Progenitor cell of endocrine pancreas (in vitro differentiated cells): ENCODE data around the gene CALCR. TPM values are rescaled to one million over a fixed set of nuclear protein-coding genes. Genes with fewer than 3 reads are reported as not detected.

Experiments
- DNase-seq: peaks from one replicate; pipeline ENCODE4 v3.0.0; 2021; ENCODE audit warnings: low spot score; ENCODE audit not compliant: unreplicated experiment
- H3K27ac Mint-ChIP-seq: 2 replicates; pipeline ENCODE4 v1.8.0; 2021; ENCODE audit warnings: mild to moderate bottlenecking, moderate library complexity, mixed read lengths
- H3K27me3 Mint-ChIP-seq: 2 replicates; pipeline ENCODE4 v1.8.0; 2021; ENCODE audit warnings: mixed read lengths
- H3K36me3 Mint-ChIP-seq: 2 replicates; pipeline ENCODE4 v1.8.0; 2022; ENCODE audit warnings: mixed read lengths; ENCODE audit not compliant: insufficient read depth
- H3K4me1 Mint-ChIP-seq: 2 replicates; pipeline ENCODE4 v1.8.0; 2021; ENCODE audit warnings: low read depth, mixed read lengths
- H3K4me3 Mint-ChIP-seq: 2 replicates; pipeline ENCODE4 v1.8.0; 2021; ENCODE audit warnings: low read depth, mild to moderate bottlenecking, moderate library complexity, mixed read lengths
- H3K9me3 Mint-ChIP-seq: 2 replicates; pipeline ENCODE4 v1.8.0; 2021; ENCODE audit warnings: low read depth, mixed read lengths
- total RNA-seq: library from RNA; stranded (reverse); gene quantifications from 2 replicates; pipeline ENCODE4 v1.2.1, GENCODE V29; 2021
- TF ChIP-seq, protein P1 (sequence below): fragments of 200-600 bp; sonication (generic); IDR thresholded peaks from one replicate; pipeline ENCODE4 v1.5.0; 2021; ENCODE audit warnings: antibody characterized with exemption, mild to moderate bottlenecking; ENCODE audit not compliant: unreplicated experiment

The CALCR gene
- total RNA-seq, 1 donor from 2014 or later, result not detected

DNA sequence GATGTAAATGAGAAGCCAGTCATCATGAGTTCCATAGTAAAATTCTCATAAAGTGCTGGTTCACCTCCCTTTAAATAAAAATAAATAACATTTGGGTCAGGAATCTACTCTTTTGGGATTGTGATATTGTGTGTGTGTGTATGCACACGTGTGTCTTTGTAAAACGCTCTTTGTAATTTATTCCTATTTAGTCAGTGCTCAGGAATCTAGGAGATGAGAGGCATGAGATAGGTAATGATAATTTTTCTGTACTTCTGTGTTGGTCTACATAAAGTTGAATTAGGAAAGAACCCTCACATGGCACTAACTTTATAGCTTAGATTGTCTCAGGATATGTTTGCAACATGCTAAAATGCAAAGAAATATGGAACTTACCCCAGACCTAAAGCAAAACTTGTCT is 4.9 kb upstream of the CALCR start:
- no peak for DNase-seq
- no peak overlapping the region for H3K4me3 Mint-ChIP-seq
- no peaks in the 10 kb centered on the region for H3K36me3 Mint-ChIP-seq
- peaks cover 35% of the 10 kb centered on the region for H3K27me3 Mint-ChIP-seq
- peaks cover 17% of the 10 kb centered on the region for H3K4me1 Mint-ChIP-seq
- no peak overlapping the region for H3K27ac Mint-ChIP-seq
- H3K9me3 Mint-ChIP-seq, result peaks cover 3% of the 10 kb centered on the region
- TF ChIP-seq, protein P1, sequence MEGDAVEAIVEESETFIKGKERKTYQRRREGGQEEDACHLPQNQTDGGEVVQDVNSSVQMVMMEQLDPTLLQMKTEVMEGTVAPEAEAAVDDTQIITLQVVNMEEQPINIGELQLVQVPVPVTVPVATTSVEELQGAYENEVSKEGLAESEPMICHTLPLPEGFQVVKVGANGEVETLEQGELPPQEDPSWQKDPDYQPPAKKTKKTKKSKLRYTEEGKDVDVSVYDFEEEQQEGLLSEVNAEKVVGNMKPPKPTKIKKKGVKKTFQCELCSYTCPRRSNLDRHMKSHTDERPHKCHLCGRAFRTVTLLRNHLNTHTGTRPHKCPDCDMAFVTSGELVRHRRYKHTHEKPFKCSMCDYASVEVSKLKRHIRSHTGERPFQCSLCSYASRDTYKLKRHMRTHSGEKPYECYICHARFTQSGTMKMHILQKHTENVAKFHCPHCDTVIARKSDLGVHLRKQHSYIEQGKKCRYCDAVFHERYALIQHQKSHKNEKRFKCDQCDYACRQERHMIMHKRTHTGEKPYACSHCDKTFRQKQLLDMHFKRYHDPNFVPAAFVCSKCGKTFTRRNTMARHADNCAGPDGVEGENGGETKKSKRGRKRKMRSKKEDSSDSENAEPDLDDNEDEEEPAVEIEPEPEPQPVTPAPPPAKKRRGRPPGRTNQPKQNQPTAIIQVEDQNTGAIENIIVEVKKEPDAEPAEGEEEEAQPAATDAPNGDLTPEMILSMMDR, result no peak

DNA sequence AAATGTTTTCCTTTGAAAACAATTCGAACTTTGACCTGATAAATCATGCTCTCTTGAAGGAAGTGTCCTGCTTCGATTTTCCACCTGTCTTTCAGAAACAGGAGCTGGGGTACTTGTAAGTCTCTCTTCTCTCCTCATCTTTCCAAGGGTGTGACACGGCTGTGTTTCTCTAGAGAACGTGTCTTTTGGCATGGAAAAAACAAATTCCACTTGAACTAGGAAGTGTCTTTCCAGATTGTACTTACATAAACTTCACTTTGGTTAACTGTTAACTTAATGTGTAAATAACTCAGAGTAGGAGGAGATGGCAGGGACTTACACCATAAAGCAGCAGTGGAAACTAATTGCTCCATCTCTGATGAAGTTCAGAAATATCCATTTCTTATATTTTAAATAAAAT is 4.2 kb upstream of the CALCR start:
- peaks cover 17% of the 10 kb centered on the region for H3K4me1 Mint-ChIP-seq
- H3K4me3 Mint-ChIP-seq, result no peak overlapping the region
- DNase-seq, result no peak
- TF ChIP-seq, protein P1, result no peak
- H3K36me3 Mint-ChIP-seq, result no peaks in the 10 kb centered on the region
- H3K27me3 Mint-ChIP-seq, result peaks cover 42% of the 10 kb centered on the region
- no peak overlapping the region for H3K27ac Mint-ChIP-seq
- H3K9me3 Mint-ChIP-seq, result peaks cover 3% of the 10 kb centered on the region

DNA sequence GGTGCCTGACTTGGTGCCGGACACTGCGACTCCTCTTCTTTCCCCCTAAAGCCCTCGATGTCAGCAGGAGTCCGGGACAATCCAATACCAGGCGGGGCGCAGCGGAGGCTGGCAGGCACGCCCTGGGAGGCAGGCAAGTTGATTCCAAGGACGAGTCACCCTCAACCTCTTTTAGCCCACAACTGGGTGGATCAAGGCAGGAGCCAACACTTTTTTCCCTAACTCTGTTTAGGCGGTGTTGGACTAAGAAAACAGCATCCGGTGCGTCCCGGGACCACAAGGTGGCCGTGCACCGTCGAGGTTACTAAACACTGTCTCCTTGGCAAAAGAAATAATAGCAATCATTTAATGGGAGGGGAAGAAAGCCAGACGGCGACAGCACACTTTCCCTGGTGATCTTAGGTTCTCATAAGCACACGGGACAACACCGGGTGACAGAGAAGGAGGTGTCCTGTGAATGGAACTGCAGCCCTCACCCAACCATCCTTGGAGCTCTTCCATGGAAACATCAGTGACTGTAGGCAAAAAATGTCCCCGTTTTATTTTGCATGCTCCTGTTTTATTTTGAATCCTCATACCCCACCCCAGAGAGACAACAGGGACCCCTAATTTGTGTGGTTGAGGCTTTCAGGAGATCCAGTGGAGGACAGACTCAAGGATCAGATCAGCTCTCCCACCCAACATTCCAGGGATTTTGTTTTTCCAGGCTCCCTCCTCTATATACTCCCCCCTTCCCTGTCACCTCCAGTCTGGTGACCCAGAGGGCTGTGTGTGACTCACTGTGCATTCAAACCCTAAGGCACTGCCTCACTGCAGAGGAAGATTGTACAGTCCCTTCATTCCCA is 1.3 kb upstream of the CALCR start:
- Mint-ChIP-seq H3K9me3 (no peaks in the 10 kb centered on the region), H3K27me3 (peaks cover 63% of the 10 kb centered on the region), H3K36me3 (no peaks in the 10 kb centered on the region), H3K4me1 (peaks cover 17% of the 10 kb centered on the region), H3K27ac (no peak overlapping the region), H3K4me3 (peak overlapping the region; percentile 79)
- no peak for DNase-seq
- TF ChIP-seq, protein P1, result no peak

DNA sequence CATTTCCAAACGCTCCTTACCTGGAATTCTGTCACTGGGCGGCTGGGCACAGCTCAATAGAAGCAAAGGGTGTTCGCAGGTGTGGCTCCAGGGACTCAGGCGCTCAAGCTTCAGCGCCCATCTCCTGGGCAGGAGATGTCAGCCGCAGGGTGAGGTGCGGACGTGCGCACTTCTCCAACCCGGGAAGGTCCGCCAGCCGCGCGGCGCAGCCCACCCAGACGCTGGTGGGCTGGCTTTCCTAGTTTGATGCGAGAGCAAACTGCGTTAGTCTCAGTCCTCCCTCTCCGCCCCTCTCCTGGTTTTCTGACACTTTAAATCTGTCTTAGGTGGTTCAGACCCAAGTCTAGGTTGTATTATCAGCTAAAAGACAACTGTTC is 267 bp downstream of the CALCR start:
- Mint-ChIP-seq H3K4me1 (peaks cover 14% of the 10 kb centered on the region), H3K4me3 (peak overlapping the region; percentile 79), H3K9me3 (no peaks in the 10 kb centered on the region), H3K27ac (no peak overlapping the region), H3K27me3 (peaks cover 70% of the 10 kb centered on the region), H3K36me3 (no peaks in the 10 kb centered on the region)
- DNase-seq, result no peak
- TF ChIP-seq, protein P1, result no peak

DNA sequence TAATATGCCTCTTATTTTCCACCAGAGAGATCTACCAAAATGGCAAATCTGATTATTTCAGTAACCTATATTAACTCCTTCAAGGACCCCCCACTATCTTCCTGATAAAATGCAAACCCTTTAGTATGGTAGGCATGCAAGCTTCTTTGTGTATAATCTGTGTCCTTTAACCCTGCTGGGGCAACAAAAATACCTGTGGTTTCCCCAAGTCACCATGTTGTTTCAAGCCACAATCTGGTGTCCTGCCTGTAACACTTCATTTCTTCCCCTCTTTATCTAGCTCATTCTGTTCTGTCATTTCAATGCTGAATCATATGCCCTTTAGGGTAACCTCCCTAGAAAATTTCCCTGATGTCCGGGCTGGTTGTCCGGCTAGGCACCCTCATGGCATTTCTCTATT is 5.3 kb downstream of the CALCR start:
- no peak for DNase-seq
- TF ChIP-seq, protein P1, result no peak
- Mint-ChIP-seq H3K4me1 (no peaks in the 10 kb centered on the region), H3K27ac (no peak overlapping the region), H3K9me3 (no peaks in the 10 kb centered on the region), H3K27me3 (peaks cover 36% of the 10 kb centered on the region), H3K4me3 (no peak overlapping the region), H3K36me3 (no peaks in the 10 kb centered on the region)
